22Rv1 (cell line): ENCODE results near the gene ERICH2.
"Not testable (repeated sequence)": the region's sequence is repeated elsewhere in the genome, so short reads cannot be mapped to it uniquely, and the experiment has no call there.

Experiments
- H3K27ac ChIP-seq: fragments of 450-650 bp; 2 replicates; pipeline ENCODE4 v1.5.1; 2017
- CTCF ChIP-seq: fragments of 450-650 bp; IDR thresholded peaks from 2 replicates; pipeline ENCODE4 v1.5.1; 2017; ENCODE audit warnings: mild to moderate bottlenecking
- ZFX ChIP-seq: fragments of 450-650 bp; IDR thresholded peaks from 2 replicates; pipeline ENCODE4 v1.6.1; 2017; ENCODE audit warnings: antibody characterized with exemption, borderline replicate concordance

The ERICH2 gene

GRCh38 chr2:170770008-170770605, at the start of gene ERICH2:
ERICH2 (plus strand) TSS chr2:170770378; CDS start chr2:170770682, 304 bp downstream.
- 0 out of 2 replicates have a peak within 1 kb of the TSS, but pooled peaks have one; percentile 37 for H3K27ac ChIP-seq
- TF ChIP-seq ZFX (no peak), CTCF (peak; percentile 20; the same call in 1 of the 2 replicates)

GRCh38 chr2:170721678-170722077, 48.5 kb upstream of the ERICH2 start:
- H3K27ac ChIP-seq = no peak overlapping the region
- TF ChIP-seq ZFX (no peak), CTCF (no peak)

GRCh38 chr2:170722301-170722700, 47.9 kb upstream of the ERICH2 start:
- TF ChIP-seq CTCF (no peak), ZFX (no peak)

GRCh38 chr2:170723446-170723958, 46.7 kb upstream of the ERICH2 start:
- TF ChIP-seq CTCF (no peak), ZFX (no peak)
- H3K27ac ChIP-seq = no peak overlapping the region

More at GRCh38 chr2:170722301-170722700, 47.9 kb upstream of the ERICH2 start:
- no peak overlapping the region for H3K27ac ChIP-seq

- no peak overlapping the region for H3K27ac ChIP-seq
- TF ChIP-seq ZFX = no peak
- no peak for TF ChIP-seq CTCF
These were observed 36.2 kb upstream of the ERICH2 start for GRCh38 chr2:170733798-170734600.

GRCh38 chr2:170734601-170735000, 35.6 kb upstream of the ERICH2 start:
- not testable (repeated sequence) for H3K27ac ChIP-seq

- no peak for TF ChIP-seq CTCF
- TF ChIP-seq ZFX = no peak
- no peak overlapping the region for H3K27ac ChIP-seq
These were observed 33.5 kb upstream of the ERICH2 start for GRCh38 chr2:170736628-170737027.
